ENCODE measurements around the gene FGR. TPM values are rescaled to one million over a fixed set of nuclear protein-coding genes. Genes with fewer than 3 reads are reported as not detected.

Gene FGR
- total RNA-seq, 1 donor from 2014 or later, result 3.5 TPM

DNA sequence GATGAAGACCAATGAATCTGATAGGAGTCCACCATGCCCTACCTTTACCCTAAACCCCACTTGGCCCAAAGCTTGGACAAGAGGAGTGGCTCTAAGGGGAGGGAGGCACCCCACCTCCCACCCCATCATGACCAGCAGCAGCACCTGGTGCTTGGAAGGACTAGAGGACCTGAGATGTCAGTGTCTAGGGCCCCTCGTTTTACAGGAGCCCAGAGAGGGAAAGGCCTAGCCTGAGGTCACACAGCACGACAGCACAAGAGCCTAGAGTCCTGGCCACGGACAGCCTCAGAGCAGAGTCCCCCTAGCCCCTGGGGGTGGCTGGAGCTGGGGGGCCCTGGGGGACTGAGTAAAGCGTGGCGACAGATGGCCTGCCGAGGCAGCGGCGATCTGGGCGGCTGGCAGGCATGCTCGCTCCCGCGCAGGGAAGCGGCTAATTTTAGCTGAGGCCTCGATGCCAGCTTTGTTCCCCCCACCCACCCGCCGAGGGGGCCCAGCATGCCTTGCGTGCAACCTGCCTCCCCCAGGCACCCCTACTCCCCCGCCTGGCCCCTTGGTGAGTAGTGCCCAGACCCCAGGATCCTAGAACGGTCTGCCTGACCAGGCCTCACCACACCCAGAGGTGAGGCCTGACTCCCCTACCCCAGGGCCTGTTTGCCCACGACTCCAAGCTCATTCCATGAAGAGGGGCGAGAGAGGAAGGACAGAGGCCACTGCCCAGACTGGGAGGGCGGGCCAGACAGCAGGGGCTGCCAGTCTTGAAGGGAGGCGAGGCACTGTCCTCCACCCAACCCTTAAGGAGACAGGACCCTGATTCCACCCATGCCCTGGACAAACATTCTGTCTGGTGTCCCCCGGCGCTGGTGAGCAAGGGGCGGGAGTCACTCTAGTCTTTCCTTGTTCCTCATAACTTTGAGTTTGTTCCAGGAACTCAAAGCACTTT, 70.0 kb downstream of the FGR start:
- Histone ChIP-seq H3K27me3 (ENCODE audit: low read depth) (no peaks in the 10 kb centered on the region), H3K27ac (replicated peaks) (peak overlapping the region; percentile 97), H3K4me1 (peaks cover 100% of the 10 kb centered on the region), H3K4me3 (peak overlapping the region; percentile 40), H3K36me3 (no peaks in the 10 kb centered on the region), H3K9me3 (replicated peaks) (no peaks in the 10 kb centered on the region)
- DNase-seq, result peak; percentile 70
- TF ChIP-seq, protein P1, sequence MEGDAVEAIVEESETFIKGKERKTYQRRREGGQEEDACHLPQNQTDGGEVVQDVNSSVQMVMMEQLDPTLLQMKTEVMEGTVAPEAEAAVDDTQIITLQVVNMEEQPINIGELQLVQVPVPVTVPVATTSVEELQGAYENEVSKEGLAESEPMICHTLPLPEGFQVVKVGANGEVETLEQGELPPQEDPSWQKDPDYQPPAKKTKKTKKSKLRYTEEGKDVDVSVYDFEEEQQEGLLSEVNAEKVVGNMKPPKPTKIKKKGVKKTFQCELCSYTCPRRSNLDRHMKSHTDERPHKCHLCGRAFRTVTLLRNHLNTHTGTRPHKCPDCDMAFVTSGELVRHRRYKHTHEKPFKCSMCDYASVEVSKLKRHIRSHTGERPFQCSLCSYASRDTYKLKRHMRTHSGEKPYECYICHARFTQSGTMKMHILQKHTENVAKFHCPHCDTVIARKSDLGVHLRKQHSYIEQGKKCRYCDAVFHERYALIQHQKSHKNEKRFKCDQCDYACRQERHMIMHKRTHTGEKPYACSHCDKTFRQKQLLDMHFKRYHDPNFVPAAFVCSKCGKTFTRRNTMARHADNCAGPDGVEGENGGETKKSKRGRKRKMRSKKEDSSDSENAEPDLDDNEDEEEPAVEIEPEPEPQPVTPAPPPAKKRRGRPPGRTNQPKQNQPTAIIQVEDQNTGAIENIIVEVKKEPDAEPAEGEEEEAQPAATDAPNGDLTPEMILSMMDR (IDR thresholded peaks at IDR 0.05; ENCODE audit: borderline replicate concordance), result no peak
- intact Hi-C loops (cut with micrococcal nuclease), result no loop called here

DNA sequence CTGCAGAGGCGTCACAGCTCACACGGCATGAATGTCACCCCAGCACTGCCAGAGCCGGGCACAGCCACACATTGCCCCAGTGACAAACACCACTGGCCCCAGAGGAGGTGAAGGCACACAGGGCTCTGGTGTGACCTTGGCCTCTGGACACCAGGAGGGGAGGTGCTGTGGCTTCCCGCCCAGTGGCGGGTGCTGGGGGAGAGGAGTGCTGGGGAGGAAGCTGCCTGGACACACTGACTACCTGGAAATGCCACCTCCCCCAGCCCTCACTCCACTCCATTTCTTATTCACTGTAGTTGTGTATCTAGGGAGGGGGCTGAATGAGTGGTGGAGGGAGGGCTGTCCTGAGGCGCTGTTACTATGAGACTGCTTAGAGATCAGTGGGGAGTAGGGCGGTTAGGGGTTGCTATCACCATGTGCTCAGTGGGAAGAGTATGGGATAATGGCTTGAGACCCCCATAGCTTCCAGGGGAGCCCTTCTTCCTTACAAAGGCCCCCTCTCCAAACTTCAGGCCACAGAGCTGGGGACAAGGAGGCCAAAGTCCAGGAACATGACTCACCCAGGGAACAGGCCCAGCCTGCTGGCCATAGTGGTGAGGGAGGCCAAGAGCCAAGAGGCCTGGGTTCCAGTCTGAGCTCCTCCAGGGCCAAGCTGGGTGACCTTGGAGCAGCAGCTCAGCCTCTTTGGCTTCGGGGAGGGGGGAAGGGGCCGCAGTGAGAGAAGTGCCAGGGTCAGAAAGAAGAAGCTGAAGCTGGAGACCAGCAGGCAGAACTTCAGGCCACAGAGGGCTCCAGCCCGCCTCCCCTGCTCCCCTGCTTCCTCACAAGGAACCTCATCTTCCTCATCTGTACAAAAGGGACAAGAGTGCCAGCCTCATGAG, 71.2 kb downstream of the FGR start:
- H3K27me3 ChIP-seq (ENCODE audit: low read depth), result no peaks in the 10 kb centered on the region
- DNase-seq, result peak; percentile 73
- peak overlapping the region; percentile 97 for H3K27ac ChIP-seq (replicated peaks)
- H3K4me3 ChIP-seq, result peak overlapping the region; percentile 40
- TF ChIP-seq, protein P1 (IDR thresholded peaks at IDR 0.05; ENCODE audit: borderline replicate concordance), result no peak
- no peaks in the 10 kb centered on the region for H3K9me3 ChIP-seq (replicated peaks)
- H3K36me3 ChIP-seq, result no peaks in the 10 kb centered on the region
- intact Hi-C loops (cut with micrococcal nuclease), result no loop called here
- H3K4me1 ChIP-seq, result peaks cover 99% of the 10 kb centered on the region

DNA sequence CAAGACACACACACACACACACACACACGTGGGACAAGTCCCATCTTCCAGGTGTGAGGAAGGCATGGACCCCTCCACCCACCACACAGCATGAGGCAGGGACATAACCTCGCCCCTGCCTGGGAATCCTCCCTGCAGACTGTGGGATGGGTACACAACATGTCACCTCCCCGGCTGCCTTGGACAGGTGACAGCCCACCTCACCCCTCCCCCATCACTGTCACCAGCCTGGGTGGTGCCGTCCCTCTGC, 71.7 kb downstream of the FGR start:
- no peak for DNase-seq
- Histone ChIP-seq H3K27me3 (ENCODE audit: low read depth) (no peaks in the 10 kb centered on the region), H3K27ac (replicated peaks) (peak overlapping the region; percentile 97), H3K4me1 (peaks cover 99% of the 10 kb centered on the region), H3K9me3 (replicated peaks) (no peaks in the 10 kb centered on the region), H3K36me3 (peaks cover 3% of the 10 kb centered on the region), H3K4me3 (no peak overlapping the region)
- TF ChIP-seq, protein P1 (IDR thresholded peaks at IDR 0.05; ENCODE audit: borderline replicate concordance), result no peak
- intact Hi-C loops (cut with micrococcal nuclease), result no loop called here

DNA sequence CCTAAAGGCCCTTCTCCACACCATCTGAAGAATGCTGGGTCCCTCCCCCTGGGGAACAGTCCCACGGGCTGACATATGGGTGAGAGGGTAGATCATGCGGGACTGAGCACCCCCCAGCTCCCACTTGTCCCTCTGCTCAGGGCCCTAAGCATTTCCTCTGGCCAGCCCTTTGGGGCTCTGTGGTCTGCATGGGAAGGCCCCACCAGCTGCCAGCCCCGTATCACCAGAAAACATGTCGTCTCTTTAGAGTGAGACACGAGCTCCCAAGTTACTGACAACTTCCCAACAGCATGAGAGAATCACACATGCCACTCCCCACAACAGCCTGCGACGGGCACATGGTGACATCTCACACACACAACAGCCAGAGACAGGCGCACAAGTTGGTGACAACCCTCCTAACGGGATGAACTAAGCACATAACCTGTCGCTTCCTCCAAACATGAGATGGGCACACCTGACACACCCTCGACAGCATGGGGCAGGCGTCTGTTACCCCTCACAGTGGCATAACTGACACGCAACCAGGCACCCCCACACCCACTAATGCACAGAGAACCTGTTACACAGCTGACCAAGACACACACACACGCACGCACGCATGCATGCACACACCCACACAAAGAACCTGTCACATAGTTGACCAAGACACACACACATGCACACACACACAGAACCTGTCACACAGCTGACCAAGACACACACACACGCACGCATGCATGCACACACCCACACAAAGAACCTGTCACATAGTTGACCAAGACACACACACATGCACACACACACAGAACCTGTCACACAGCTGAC, 72.2 kb downstream of the FGR start:
- peak overlapping the region; percentile 22 for H3K4me3 ChIP-seq
- H3K27ac ChIP-seq (replicated peaks), result peak overlapping the region; percentile 97
- TF ChIP-seq, protein P1 (IDR thresholded peaks at IDR 0.05; ENCODE audit: borderline replicate concordance), result no peak
- H3K27me3 ChIP-seq (ENCODE audit: low read depth), result no peaks in the 10 kb centered on the region
- H3K4me1 ChIP-seq, result peaks cover 99% of the 10 kb centered on the region
- DNase-seq, result peak; percentile 18
- no peaks in the 10 kb centered on the region for H3K9me3 ChIP-seq (replicated peaks)
- intact Hi-C loops (cut with micrococcal nuclease), result no loop called here
- H3K36me3 ChIP-seq, result peaks cover 8% of the 10 kb centered on the region

Other genes with a start within 250 kb of the FGR start
- gene GPR3, start 242.6 kb downstream of the FGR start, total RNA-seq, result 0.16 TPM
- gene WASF2, start 145.0 kb downstream of the FGR start, total RNA-seq, result 51.2 TPM
- 40.1 TPM for gene AHDC1, start 31.0 kb downstream of the FGR start, total RNA-seq
- 39.2 TPM for gene IFI6, start 37.0 kb upstream of the FGR start, total RNA-seq
- 9.9 TPM for gene FAM76A, start 90.8 kb upstream of the FGR start, total RNA-seq
- 22.0 TPM for gene STX12, start 138.0 kb upstream of the FGR start, total RNA-seq
- 24.0 TPM for gene PPP1R8, start 195.6 kb upstream of the FGR start, total RNA-seq
- gene THEMIS2, start 237.4 kb upstream of the FGR start, total RNA-seq, result 4.9 TPM